Dendritic cell treated with granulocyte-macrophage colony-stimulating factor and Interleukin-4, amounts not matched to agents 40 ng/mL and 50 ng/mL, for 4 days (primary cell): ENCODE results near the gene SLC18A3.
A peak's percentile ranks its signal among the peaks of the same experiment; 100 is the strongest.

Experiments
- H3K27ac Mint-ChIP-seq: one replicate; pipeline ENCODE4 v1.8.0; 2022; ENCODE audit warnings: mild to moderate bottlenecking, mixed read lengths
- H3K27me3 Mint-ChIP-seq: one replicate; pipeline ENCODE4 v1.8.0; 2022; ENCODE audit warnings: mild to moderate bottlenecking, mixed read lengths
- H3K36me3 Mint-ChIP-seq: one replicate; pipeline ENCODE4 v1.8.0; 2022; ENCODE audit warnings: low read depth, mixed read lengths
- H3K4me1 Mint-ChIP-seq: one replicate; pipeline ENCODE4 v1.8.0; 2022; ENCODE audit warnings: low read depth, mixed read lengths
- H3K4me3 Mint-ChIP-seq: one replicate; pipeline ENCODE4 v1.8.0; 2022; ENCODE audit warnings: mild to moderate bottlenecking, moderate library complexity, mixed read lengths
- H3K9me3 Mint-ChIP-seq: one replicate; pipeline ENCODE4 v1.8.0; 2022; ENCODE audit warnings: mixed read lengths
- intact Hi-C: fragments of 100-400 bp; cut with micrococcal nuclease; formaldehyde crosslinking; loops from one replicate; pipeline ENCODE4 v1.15.0; 2022

SLC18A3 gene

GRCh38 chr10:49610114-49610457, at the start of gene SLC18A3:
Gene SLC18A3 (plus strand): TSS chr10:49610310. CDS start chr10:49610741, 431 bp downstream.
- Mint-ChIP-seq H3K4me1 (peaks cover 4% of the 10 kb centered on the region), H3K9me3 (no peaks in the 10 kb centered on the region), H3K4me3 (no peak within 1 kb of the TSS), H3K27ac (no peak within 1 kb of the TSS), H3K27me3 (peaks cover 85% of the 10 kb centered on the region), H3K36me3 (no peaks in the 10 kb centered on the region)
- intact Hi-C loops = no loop called here

DNA sequence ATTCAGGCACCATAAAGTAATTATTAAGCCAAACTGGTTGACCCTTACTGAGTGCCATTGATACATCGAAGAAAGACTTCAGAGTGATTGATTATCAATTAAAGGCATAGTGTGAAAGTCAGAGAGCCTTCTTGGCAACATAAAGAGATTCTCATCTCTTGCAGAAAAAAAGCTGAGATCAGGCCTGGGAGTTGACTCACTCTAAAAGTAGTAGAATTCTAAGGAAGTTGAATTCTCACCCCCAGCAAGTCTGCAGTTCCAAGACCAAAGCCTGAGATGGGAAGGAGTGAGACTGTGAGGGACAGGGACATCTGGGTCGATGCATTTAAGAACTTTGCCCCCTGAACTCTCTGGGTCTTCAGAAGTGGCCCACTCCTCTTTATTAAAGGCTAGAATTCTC, 49.6 kb upstream of the SLC18A3 start:
- Mint-ChIP-seq H3K27me3 (peaks cover 34% of the 10 kb centered on the region), H3K36me3 (no peaks in the 10 kb centered on the region), H3K4me3 (no peak overlapping the region), H3K4me1 (no peaks in the 10 kb centered on the region), H3K9me3 (no peaks in the 10 kb centered on the region), H3K27ac (no peak overlapping the region)
- intact Hi-C loops = no loop called here

- H3K4me3 Mint-ChIP-seq = no peak overlapping the region
- H3K36me3 Mint-ChIP-seq = no peaks in the 10 kb centered on the region
- H3K27ac Mint-ChIP-seq = no peak overlapping the region
- no peaks in the 10 kb centered on the region for H3K9me3 Mint-ChIP-seq
- peaks cover 34% of the 10 kb centered on the region for H3K27me3 Mint-ChIP-seq
- intact Hi-C loops = no loop called here
- peaks cover 4% of the 10 kb centered on the region for H3K4me1 Mint-ChIP-seq
Observed at GRCh38 chr10:49562893-49563292, 47.2 kb upstream of the SLC18A3 start.

DNA sequence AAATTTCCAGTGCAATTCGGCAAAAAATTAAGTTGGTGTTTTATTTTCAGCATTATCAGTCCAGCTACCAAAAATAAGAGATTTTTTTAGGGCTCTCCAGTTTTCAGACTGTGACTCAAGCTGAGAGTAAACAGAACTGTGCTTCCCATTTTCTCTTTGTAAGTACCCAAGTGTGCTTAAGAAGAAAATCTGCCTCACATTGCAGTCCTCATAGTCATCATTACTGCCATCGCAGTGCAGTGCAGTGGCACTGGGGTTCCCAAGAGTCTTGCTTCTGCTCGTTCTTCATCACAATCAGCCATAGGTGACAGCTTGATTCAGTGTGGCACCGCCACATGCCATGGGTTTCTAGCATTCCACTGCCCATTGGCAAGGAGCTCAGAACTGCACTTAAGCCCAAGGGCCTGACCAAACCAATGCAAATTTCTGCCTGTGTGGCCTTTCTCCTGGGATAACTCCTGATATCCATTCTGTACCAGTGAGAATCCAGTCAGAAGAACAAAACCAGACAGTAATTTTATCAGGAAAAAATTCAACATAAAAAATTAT, 45.6 kb upstream of the SLC18A3 start:
- H3K27me3 Mint-ChIP-seq = peaks cover 33% of the 10 kb centered on the region
- peaks cover 18% of the 10 kb centered on the region for H3K4me1 Mint-ChIP-seq
- peaks cover 10% of the 10 kb centered on the region for H3K9me3 Mint-ChIP-seq
- intact Hi-C loops = no loop called here
- no peak overlapping the region for H3K4me3 Mint-ChIP-seq
- H3K27ac Mint-ChIP-seq = no peak overlapping the region
- H3K36me3 Mint-ChIP-seq = no peaks in the 10 kb centered on the region

- Mint-ChIP-seq H3K27me3 (peaks cover 27% of the 10 kb centered on the region), H3K27ac (peak overlapping the region; percentile 58), H3K4me3 (no peak overlapping the region), H3K36me3 (no peaks in the 10 kb centered on the region), H3K9me3 (peaks cover 10% of the 10 kb centered on the region), H3K4me1 (peaks cover 18% of the 10 kb centered on the region)
- intact Hi-C loops = no loop called here
Observed at GRCh38 chr10:49567810-49568209, 42.3 kb upstream of the SLC18A3 start.

GRCh38 chr10:49568235-49568634, 41.9 kb upstream of the SLC18A3 start:
- peak overlapping the region; percentile 21 for H3K4me3 Mint-ChIP-seq
- peak overlapping the region; percentile 58 for H3K27ac Mint-ChIP-seq
- H3K9me3 Mint-ChIP-seq = peaks cover 10% of the 10 kb centered on the region
- intact Hi-C loops = no loop called here
- H3K36me3 Mint-ChIP-seq = no peaks in the 10 kb centered on the region
- H3K27me3 Mint-ChIP-seq = peaks cover 24% of the 10 kb centered on the region
- H3K4me1 Mint-ChIP-seq = peaks cover 18% of the 10 kb centered on the region

GRCh38 chr10:49569031-49569631, 41.0 kb upstream of the SLC18A3 start:
- Mint-ChIP-seq H3K4me3 (peak overlapping the region; percentile 21), H3K4me1 (peaks cover 18% of the 10 kb centered on the region), H3K27me3 (peaks cover 24% of the 10 kb centered on the region), H3K27ac (peak overlapping the region; percentile 58), H3K9me3 (peaks cover 10% of the 10 kb centered on the region), H3K36me3 (no peaks in the 10 kb centered on the region)
- intact Hi-C loops = no loop called here

- no peak overlapping the region for H3K27ac Mint-ChIP-seq
- H3K9me3 Mint-ChIP-seq = peaks cover 10% of the 10 kb centered on the region
- H3K4me1 Mint-ChIP-seq = peaks cover 18% of the 10 kb centered on the region
- no peak overlapping the region for H3K4me3 Mint-ChIP-seq
- H3K36me3 Mint-ChIP-seq = no peaks in the 10 kb centered on the region
- intact Hi-C loops = no loop called here
- peaks cover 15% of the 10 kb centered on the region for H3K27me3 Mint-ChIP-seq
Observed at GRCh38 chr10:49571388-49571787, 38.7 kb upstream of the SLC18A3 start.

DNA sequence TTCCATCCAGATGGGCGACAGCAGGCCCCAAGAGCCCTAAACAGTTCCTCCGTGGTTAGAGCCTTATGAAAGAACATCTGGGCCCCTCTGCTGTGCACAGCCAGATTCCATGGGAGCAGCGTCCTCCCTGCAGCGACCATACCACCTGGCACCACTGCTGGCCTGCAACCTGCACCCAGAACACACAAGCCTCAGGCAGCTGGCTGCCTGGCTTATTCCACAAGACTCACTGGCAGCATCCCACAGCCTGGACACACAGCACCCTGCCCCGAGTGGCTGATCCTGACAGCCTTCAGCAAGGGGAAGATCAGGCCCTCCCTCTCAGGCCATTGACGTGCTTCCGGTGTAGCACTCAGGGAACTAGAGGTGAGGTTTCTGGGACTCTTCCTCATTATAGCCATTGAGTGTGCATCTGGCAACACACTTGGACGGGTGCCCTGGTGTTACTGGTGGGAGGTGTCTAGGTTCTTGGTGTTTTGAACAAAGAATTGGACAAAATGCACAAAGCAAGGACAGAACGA, 37.5 kb upstream of the SLC18A3 start:
- Mint-ChIP-seq H3K36me3 (no peaks in the 10 kb centered on the region), H3K27ac (no peak overlapping the region), H3K4me3 (no peak overlapping the region), H3K27me3 (peaks cover 15% of the 10 kb centered on the region), H3K9me3 (peaks cover 10% of the 10 kb centered on the region), H3K4me1 (peaks cover 17% of the 10 kb centered on the region)
- intact Hi-C loops = no loop called here

GRCh38 chr10:49575489-49576072, 34.5 kb upstream of the SLC18A3 start:
- no peaks in the 10 kb centered on the region for H3K4me1 Mint-ChIP-seq

DNA sequence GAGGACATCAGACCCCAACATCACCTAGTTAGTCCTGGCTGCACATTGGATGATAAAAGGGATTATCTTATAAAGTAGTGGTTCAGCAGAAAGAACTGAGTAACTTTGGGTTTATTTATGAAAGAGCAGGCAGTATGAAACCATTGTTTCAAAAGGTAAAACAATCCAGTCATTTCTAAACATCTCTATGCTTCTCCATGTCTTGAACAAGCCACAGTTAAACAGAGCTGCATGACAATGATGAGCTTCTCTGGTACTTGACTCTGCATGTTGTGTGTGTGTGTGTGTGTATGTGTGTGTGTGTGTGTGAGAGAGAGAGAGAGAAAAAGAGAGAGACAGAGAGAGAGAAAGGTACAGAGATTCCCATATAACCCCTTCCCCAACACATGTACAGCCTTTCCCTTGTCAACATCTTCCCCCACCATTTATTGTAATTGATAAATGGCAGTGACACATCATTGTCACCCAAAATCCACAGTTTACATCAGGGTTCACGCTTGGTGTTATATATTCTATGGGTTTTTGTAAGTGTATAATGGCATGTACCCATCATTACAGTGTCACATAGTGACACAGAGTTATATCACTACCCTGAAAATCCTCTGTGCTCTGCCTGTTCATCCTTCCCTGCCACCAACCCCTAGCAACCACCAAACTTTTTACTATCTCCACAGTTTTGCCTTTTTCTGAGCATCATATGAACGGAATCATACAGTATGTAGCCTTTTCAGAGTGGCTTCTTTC, 32.8 kb upstream of the SLC18A3 start:
- Mint-ChIP-seq H3K27me3 (peaks cover 6% of the 10 kb centered on the region), H3K4me1 (no peaks in the 10 kb centered on the region), H3K27ac (no peak overlapping the region), H3K9me3 (no peaks in the 10 kb centered on the region), H3K36me3 (no peaks in the 10 kb centered on the region), H3K4me3 (no peak overlapping the region)
- intact Hi-C loops = no loop called here

More at GRCh38 chr10:49575489-49576072, 34.5 kb upstream of the SLC18A3 start:
- H3K27ac Mint-ChIP-seq = no peak overlapping the region
- peaks cover 10% of the 10 kb centered on the region for H3K27me3 Mint-ChIP-seq
- no peaks in the 10 kb centered on the region for H3K36me3 Mint-ChIP-seq
- intact Hi-C loops = no loop called here
- no peak overlapping the region for H3K4me3 Mint-ChIP-seq
- no peaks in the 10 kb centered on the region for H3K9me3 Mint-ChIP-seq

- Mint-ChIP-seq H3K27ac (no peak overlapping the region), H3K9me3 (no peaks in the 10 kb centered on the region), H3K27me3 (peaks cover 10% of the 10 kb centered on the region), H3K4me3 (no peak overlapping the region), H3K4me1 (no peaks in the 10 kb centered on the region), H3K36me3 (no peaks in the 10 kb centered on the region)
- intact Hi-C loops = no loop called here
Observed at GRCh38 chr10:49578392-49578791, 31.7 kb upstream of the SLC18A3 start.

DNA sequence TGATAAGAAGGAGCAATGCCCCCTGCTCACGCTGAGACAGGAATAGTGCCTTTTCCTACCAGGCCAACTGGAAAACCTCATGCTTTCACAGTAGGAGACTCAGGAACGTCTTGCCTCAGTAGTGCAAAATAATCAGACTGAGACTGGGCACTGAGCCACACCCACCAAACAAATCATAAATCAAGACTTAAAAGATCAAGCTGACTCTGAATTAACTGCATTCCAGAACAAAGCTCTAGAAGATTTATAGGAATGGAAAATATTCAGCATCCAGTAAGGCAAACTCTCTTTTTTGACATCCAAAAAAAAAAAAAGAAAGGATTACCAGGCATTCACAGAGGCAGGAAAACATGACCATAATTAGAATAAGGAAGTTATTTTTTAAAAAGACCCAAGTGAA, 30.5 kb upstream of the SLC18A3 start:
- intact Hi-C loops = no loop called here
- Mint-ChIP-seq H3K27ac (no peak overlapping the region), H3K9me3 (no peaks in the 10 kb centered on the region), H3K4me3 (no peak overlapping the region), H3K27me3 (peaks cover 13% of the 10 kb centered on the region), H3K36me3 (no peaks in the 10 kb centered on the region), H3K4me1 (no peaks in the 10 kb centered on the region)

- no peak overlapping the region for H3K27ac Mint-ChIP-seq
- intact Hi-C loops = no loop called here
Observed at GRCh38 chr10:49585387-49585786, 24.7 kb upstream of the SLC18A3 start.

More at GRCh38 chr10:49585387-49585786, 24.7 kb upstream of the SLC18A3 start:
- H3K36me3 Mint-ChIP-seq = no peaks in the 10 kb centered on the region
- H3K4me1 Mint-ChIP-seq = no peaks in the 10 kb centered on the region
- peaks cover 17% of the 10 kb centered on the region for H3K9me3 Mint-ChIP-seq
- peaks cover 18% of the 10 kb centered on the region for H3K27me3 Mint-ChIP-seq
- H3K4me3 Mint-ChIP-seq = no peak overlapping the region
